Fibroblast of skin of right biceps (primary cell): Measurements from ENCODE around the gene PTS.

Source experiments
- DNase-seq: peaks from one replicate; pipeline ENCODE4 v3.0.0-alpha.2; 2013

Gene PTS

GRCh38 chr11:112222303-112222702 lies 3.9 kb upstream of the PTS start:
- no peak for DNase-seq

GRCh38 chr11:112223121-112223520 lies 3.1 kb upstream of the PTS start:
- DNase-seq: no peak

- DNase-seq: no peak
Measured at GRCh38 chr11:112223754-112224532, 2.3 kb upstream of the PTS start.

GRCh38 chr11:112225753-112226061 lies 521 bp upstream of the PTS start:
- peak; percentile 64 for DNase-seq

GRCh38 chr11:112226831-112227401 lies 688 bp downstream of the PTS start:
- peak; percentile 30 for DNase-seq

GRCh38 chr11:112227471-112227870 lies 1.2 kb downstream of the PTS start:
- DNase-seq: no peak

- no peak for DNase-seq
Measured at GRCh38 chr11:112228706-112229105, 2.5 kb downstream of the PTS start.

GRCh38 chr11:112229159-112229558 lies 2.9 kb downstream of the PTS start:
- no peak for DNase-seq

- DNase-seq: peak; percentile 82
Measured at GRCh38 chr11:112229746-112230433, 3.7 kb downstream of the PTS start.

- DNase-seq: no peak
Measured at GRCh38 chr11:112231952-112232351, 5.7 kb downstream of the PTS start.

- no peak for DNase-seq
Measured at GRCh38 chr11:112235750-112236390, 9.6 kb downstream of the PTS start.

- DNase-seq: no peak
Measured at GRCh38 chr11:112237451-112237850, 11.2 kb downstream of the PTS start.

- no peak for DNase-seq
Measured at GRCh38 chr11:112238041-112238440, 11.8 kb downstream of the PTS start.

- peak; percentile 65 for DNase-seq
Measured at GRCh38 chr11:112241486-112241885, 15.3 kb downstream of the PTS start.

GRCh38 chr11:112247201-112247600 lies 21.0 kb downstream of the PTS start:
- no peak for DNase-seq

- DNase-seq: peak; percentile 33
Measured at GRCh38 chr11:112248201-112248600, 22.0 kb downstream of the PTS start.

GRCh38 chr11:112249871-112250610 lies 23.8 kb downstream of the PTS start:
- DNase-seq: peak; percentile 14

- DNase-seq: no peak
Measured at GRCh38 chr11:112253605-112254242, 27.5 kb downstream of the PTS start.

GRCh38 chr11:112255067-112255720 lies 29.0 kb downstream of the PTS start:
- peak; percentile 77 for DNase-seq

GRCh38 chr11:112260490-112260889 lies 34.3 kb downstream of the PTS start, which contains the start of gene PLET1:
TSS of gene PLET1 (minus strand) at chr11:112260860. CDS start at chr11:112260589, 271 bp downstream.
- peak; percentile 7 for DNase-seq

GRCh38 chr11:112265659-112266409 lies 39.6 kb downstream of the PTS start:
- peak; percentile 53 for DNase-seq
